ENCODE measurements around the gene RAG1. TPM values are rescaled to one million over a fixed set of nuclear protein-coding genes. Genes with fewer than 3 reads are reported as not detected.

Gene RAG1
- total and polyA plus RNA-seq, 10 donors, result 0.39 to 12.6 (median 4.8) TPM

- H3K4me3 ChIP-seq, result no peak overlapping the region
Measured at GRCh38 chr11:36617543-36618362, 49.9 kb downstream of the RAG1 start.

GRCh38 chr11:36618363-36619047, 50.7 kb downstream of the RAG1 start:
- H3K9me3 ChIP-seq, result no peaks in the 10 kb centered on the region
- no peaks in the 10 kb centered on the region for H3K36me3 ChIP-seq
- DNase-seq, result no peak
- no peak overlapping the region for H3K4me3 ChIP-seq
- WGBS, 5 donors, result 37 to 50% (median 44%) methylated on average over 3 of the region's 3 CpGs
- no peak for TF ChIP-seq POLR2A (IDR thresholded peaks at IDR 0.05)
- TF ChIP-seq POLR2AphosphoS5 (IDR thresholded peaks at IDR 0.05), result no peak
- no peak for TF ChIP-seq CTCF (IDR thresholded peaks at IDR 0.05 in 8 of 11, conservative IDR thresholded peaks at IDR 0.05 in 3 of 11)
- H3K4me1 ChIP-seq, result peaks cover 0 to 18% (median 9%) of the 10 kb centered on the region in 6 donors
- no peaks in the 10 kb centered on the region for H3K27me3 ChIP-seq (replicated peaks in 1 of 7)
- intact Hi-C loops (cut with DNase I; ENCODE audit: low total_unique reads), result no loop called here
- no peak overlapping the region for H3K27ac ChIP-seq

More at GRCh38 chr11:36617543-36618362, 49.9 kb downstream of the RAG1 start:
- Histone ChIP-seq H3K36me3 (no peaks in the 10 kb centered on the region), H3K9me3 (no peaks in the 10 kb centered on the region), H3K27ac (no peak overlapping the region), H3K27me3 (replicated peaks in 1 of 7) (no peaks in the 10 kb centered on the region), H3K4me1 (peaks cover 0 to 18% (median 9%) of the 10 kb centered on the region in 6 donors)
- no peak for DNase-seq
- intact Hi-C loops (cut with DNase I; ENCODE audit: low total_unique reads), result no loop called here
- WGBS, 5 donors, result 82 to 87% (median 85%) methylated on average over 6 of the region's 6 CpGs
- TF ChIP-seq POLR2A (IDR thresholded peaks at IDR 0.05) (no peak), CTCF (IDR thresholded peaks at IDR 0.05 in 8 of 11, conservative IDR thresholded peaks at IDR 0.05 in 3 of 11) (no peak), POLR2AphosphoS5 (IDR thresholded peaks at IDR 0.05) (no peak)

GRCh38 chr11:36619502-36619901, 51.7 kb downstream of the RAG1 start:
- intact Hi-C loops (cut with DNase I; ENCODE audit: low total_unique reads), result no loop called here
- peaks cover 0 to 18% (median 9%) of the 10 kb centered on the region in 6 donors for H3K4me1 ChIP-seq
- WGBS, 5 donors, result 5 to 21% (median 16%) methylated on average over 5 of the region's 5 CpGs
- DNase-seq, result no peak
- no peak for TF ChIP-seq POLR2AphosphoS5 (IDR thresholded peaks at IDR 0.05)
- no peak for TF ChIP-seq POLR2A (IDR thresholded peaks at IDR 0.05)
- no peaks in the 10 kb centered on the region for H3K9me3 ChIP-seq
- H3K36me3 ChIP-seq, result no peaks in the 10 kb centered on the region
- H3K4me3 ChIP-seq, result no peak overlapping the region
- no peak overlapping the region for H3K27ac ChIP-seq
- H3K27me3 ChIP-seq (replicated peaks in 1 of 7), result no peaks in the 10 kb centered on the region

GRCh38 chr11:36620246-36620645, 52.4 kb downstream of the RAG1 start:
- TF ChIP-seq CTCF (IDR thresholded peaks at IDR 0.05 in 8 of 11, conservative IDR thresholded peaks at IDR 0.05 in 3 of 11), result no peak
- no peak for TF ChIP-seq POLR2A (IDR thresholded peaks at IDR 0.05)
- no peak for TF ChIP-seq POLR2AphosphoS5 (IDR thresholded peaks at IDR 0.05)
- H3K4me3 ChIP-seq, result no peak overlapping the region
- H3K4me1 ChIP-seq, result peaks cover 0 to 18% (median 9%) of the 10 kb centered on the region in 6 donors
- DNase-seq, result no peak
- intact Hi-C loops (cut with DNase I; ENCODE audit: low total_unique reads), result no loop called here
- H3K27ac ChIP-seq, result no peak overlapping the region
- H3K36me3 ChIP-seq, result no peaks in the 10 kb centered on the region
- no peaks in the 10 kb centered on the region for H3K27me3 ChIP-seq (replicated peaks in 1 of 7)
- no peaks in the 10 kb centered on the region for H3K9me3 ChIP-seq

Data from spleen (tissue), 11 donors.